Keratinocyte (primary cell): ENCODE data around the gene SEMA4G. TPM values are rescaled to one million over a fixed set of nuclear protein-coding genes. Genes with fewer than 3 reads are reported as not detected.

Experiments used
- DNase-seq: peaks from one replicate; pipeline ENCODE4 v3.0.0-alpha.2; 2011; ENCODE audit warnings: low read depth, missing footprints, low spot score
- FAIRE-seq: peaks from 2 replicates; lab custom pipeline; 2011; peaks lifted over from hg19 to GRCh38; lab: Jason Lieb, UNC
- H2AFZ ChIP-seq: 2 replicates; pipeline ENCODE4 v1.6.0; 2012; ENCODE audit warnings: low read length, control low read depth, inconsistent platforms; ENCODE audit not compliant: control insufficient read depth
- H3K27ac ChIP-seq: 2 replicates; pipeline ENCODE4 v1.5.1; 2011; ENCODE audit warnings: low read length; ENCODE audit not compliant: control insufficient read depth, insufficient read depth
- H3K27me3 ChIP-seq: 3 replicates; pipeline ENCODE4 v1.6.0; 2011; ENCODE audit warnings: low read length; ENCODE audit not compliant: control insufficient read depth, insufficient read depth; ENCODE audit errors: extremely low read depth
- H3K36me3 ChIP-seq, 2 experiments: 2 replicates in 1 of 2; 3 replicates in 1 of 2; pipeline ENCODE4 v1.5.1; 2011; ENCODE audit warnings: low read length in 2 of 2, mild to moderate bottlenecking in 1 of 2; ENCODE audit not compliant: control insufficient read depth in 2 of 2, insufficient read depth in 2 of 2; ENCODE audit errors: extremely low read depth in 1 of 2
- H3K4me1 ChIP-seq: 3 replicates; pipeline ENCODE4 v1.5.1; 2011; ENCODE audit warnings: low read length; ENCODE audit not compliant: control insufficient read depth, insufficient read depth; ENCODE audit errors: extremely low read depth
- H3K4me2 ChIP-seq: 3 replicates; pipeline ENCODE4 v1.6.0; 2011; ENCODE audit warnings: low read depth, low read length; ENCODE audit not compliant: control insufficient read depth, insufficient read depth; ENCODE audit errors: extremely low read depth
- H3K4me3 ChIP-seq, 3 experiments: fragments of 200-600 bp in 1 of 3; sonication (generic) in 1 of 3; 2 replicates in 2 of 3; 3 replicates in 1 of 3; pipeline ENCODE4 v1.5.1; 2011 to 2016; ENCODE audit warnings: low read length in 3 of 3, mild to moderate bottlenecking in 3 of 3, control low read depth in 2 of 3, inconsistent platforms in 1 of 3, low read depth in 1 of 3, mixed read lengths in 1 of 3, mixed run types in 1 of 3, moderate library complexity in 1 of 3; ENCODE audit not compliant: control insufficient read depth in 2 of 3, insufficient read depth in 2 of 3; ENCODE audit errors: extremely low read depth in 1 of 3
- H3K79me2 ChIP-seq: 2 replicates; pipeline ENCODE4 v1.6.0; 2012; ENCODE audit warnings: low read length; ENCODE audit not compliant: control insufficient read depth, insufficient read depth
- H3K9ac ChIP-seq: 3 replicates; pipeline ENCODE4 v1.6.0; 2011; ENCODE audit warnings: low read length; ENCODE audit not compliant: control insufficient read depth, insufficient read depth; ENCODE audit errors: extremely low read depth
- H3K9me1 ChIP-seq: 3 replicates; pipeline ENCODE4 v1.6.0; 2011; ENCODE audit warnings: low read length; ENCODE audit not compliant: control insufficient read depth, insufficient read depth; ENCODE audit errors: extremely low read depth
- H3K9me3 ChIP-seq: 2 replicates; pipeline ENCODE4 v1.5.1; 2012; ENCODE audit warnings: low read depth, low read length; ENCODE audit not compliant: control insufficient read depth
- H4K20me1 ChIP-seq: 3 replicates; pipeline ENCODE4 v1.6.0; 2011; ENCODE audit warnings: low read length; ENCODE audit not compliant: control insufficient read depth, insufficient read depth; ENCODE audit errors: extremely low read depth
- EZH2 ChIP-seq: IDR thresholded peaks from one replicate; pipeline ENCODE4 v1.6.1; 2012; ENCODE audit warnings: inconsistent platforms, mild to moderate bottlenecking, low read length, moderate library complexity
- dilution Hi-C: fragments of 300-500 bp; cut with MboI; formaldehyde crosslinking; loops from one replicate; pipeline ENCODE4 v1.7.0; 2020; ENCODE audit warnings: low sequenced_read_pairs; ENCODE audit not compliant: extremely low pct_ligation_motif_present
- polyA plus RNA-seq, 5 experiments: library from polyadenylated mRNA; depleted of rRNA in 3 of 5; stranded (reverse) in 3 of 5; stranded (forward) in 1 of 5; unstranded in 1 of 5; fragments of >200 nt; gene quantifications; 1 replicate in 1 of 5; 2 replicates in 3 of 5; 3 replicates in 1 of 5; pipeline versions ENCODE4 v1.2.1 to v1.2.3, GENCODE V29; 2011 to 2012; ENCODE audit warnings: missing spikeins in 2 of 5, low read depth in 1 of 5, low replicate concordance in 1 of 5
- TF ChIP-seq, protein P1 (sequence below), 3 experiments: IDR thresholded peaks in 1 of 3; conservative IDR thresholded peaks in 1 of 3; optimal IDR thresholded peaks in 1 of 3; 2 replicates in 2 of 3; 3 replicates in 1 of 3; pipeline versions ENCODE3 to v1.5.1; 2011; ENCODE audit warnings: low read length in 3 of 3, mild to moderate bottlenecking in 3 of 3, moderate library complexity in 2 of 3, control low read depth in 1 of 3, inconsistent platforms in 1 of 3; ENCODE audit not compliant: insufficient read depth in 2 of 3; ENCODE audit errors: extremely low read depth in 1 of 3

Gene SEMA4G
- polyA plus RNA-seq, 1 donor (not counting 4 experiments of a cell fraction or from before 2014, with no cell fraction given) = 1.2 TPM

DNA sequence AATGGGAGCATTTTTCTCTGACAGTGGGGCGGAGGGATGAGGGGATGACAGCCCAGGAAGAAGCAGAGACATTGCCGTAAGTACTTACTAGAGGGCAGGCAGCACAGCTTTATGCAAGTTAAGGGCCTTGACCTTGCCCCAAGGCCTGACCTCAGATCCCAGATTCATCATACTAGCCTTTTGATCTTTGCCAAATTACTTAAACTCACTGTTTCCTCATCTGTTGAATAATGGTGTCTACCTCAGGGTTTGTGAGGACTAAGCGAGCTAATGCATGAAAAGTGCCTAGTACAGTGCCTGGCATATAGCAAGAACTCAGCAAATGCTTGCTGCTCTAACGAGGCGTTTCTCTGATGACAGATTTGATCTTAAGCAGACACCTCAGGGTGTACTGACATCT lies 3.5 kb upstream of the SEMA4G start:
- H3K4me1 ChIP-seq = no peaks in the 10 kb centered on the region
- peaks cover 0 to 10% of the 10 kb centered on the region in 2 experiments for H3K36me3 ChIP-seq
- no peak for FAIRE-seq
- H3K79me2 ChIP-seq = no peaks in the 10 kb centered on the region
- no peaks in the 10 kb centered on the region for H4K20me1 ChIP-seq
- H3K27ac ChIP-seq = no peak overlapping the region
- no peak for DNase-seq
- no peaks in the 10 kb centered on the region for H3K27me3 ChIP-seq
- dilution Hi-C loops = no loop called here
- H3K9ac ChIP-seq = no peak overlapping the region
- H2AFZ ChIP-seq = no peak overlapping the region
- H3K4me2 ChIP-seq = no peak overlapping the region
- H3K4me3 ChIP-seq = no peak overlapping the region
- H3K9me3 ChIP-seq = no peaks in the 10 kb centered on the region
- peaks cover 2% of the 10 kb centered on the region for H3K9me1 ChIP-seq
- TF ChIP-seq EZH2 = no peak
- TF ChIP-seq, protein P1, sequence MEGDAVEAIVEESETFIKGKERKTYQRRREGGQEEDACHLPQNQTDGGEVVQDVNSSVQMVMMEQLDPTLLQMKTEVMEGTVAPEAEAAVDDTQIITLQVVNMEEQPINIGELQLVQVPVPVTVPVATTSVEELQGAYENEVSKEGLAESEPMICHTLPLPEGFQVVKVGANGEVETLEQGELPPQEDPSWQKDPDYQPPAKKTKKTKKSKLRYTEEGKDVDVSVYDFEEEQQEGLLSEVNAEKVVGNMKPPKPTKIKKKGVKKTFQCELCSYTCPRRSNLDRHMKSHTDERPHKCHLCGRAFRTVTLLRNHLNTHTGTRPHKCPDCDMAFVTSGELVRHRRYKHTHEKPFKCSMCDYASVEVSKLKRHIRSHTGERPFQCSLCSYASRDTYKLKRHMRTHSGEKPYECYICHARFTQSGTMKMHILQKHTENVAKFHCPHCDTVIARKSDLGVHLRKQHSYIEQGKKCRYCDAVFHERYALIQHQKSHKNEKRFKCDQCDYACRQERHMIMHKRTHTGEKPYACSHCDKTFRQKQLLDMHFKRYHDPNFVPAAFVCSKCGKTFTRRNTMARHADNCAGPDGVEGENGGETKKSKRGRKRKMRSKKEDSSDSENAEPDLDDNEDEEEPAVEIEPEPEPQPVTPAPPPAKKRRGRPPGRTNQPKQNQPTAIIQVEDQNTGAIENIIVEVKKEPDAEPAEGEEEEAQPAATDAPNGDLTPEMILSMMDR (optimal IDR thresholded peaks at IDR 0.05 in 1 of 3, IDR thresholded peaks at IDR 0.05 in 1 of 3, conservative IDR thresholded peaks at IDR 0.05 in 1 of 3; ENCODE audit: extremely low read depth in 1 of 3, insufficient read depth in 2 of 3, low read length in 3 of 3) = no peak

DNA sequence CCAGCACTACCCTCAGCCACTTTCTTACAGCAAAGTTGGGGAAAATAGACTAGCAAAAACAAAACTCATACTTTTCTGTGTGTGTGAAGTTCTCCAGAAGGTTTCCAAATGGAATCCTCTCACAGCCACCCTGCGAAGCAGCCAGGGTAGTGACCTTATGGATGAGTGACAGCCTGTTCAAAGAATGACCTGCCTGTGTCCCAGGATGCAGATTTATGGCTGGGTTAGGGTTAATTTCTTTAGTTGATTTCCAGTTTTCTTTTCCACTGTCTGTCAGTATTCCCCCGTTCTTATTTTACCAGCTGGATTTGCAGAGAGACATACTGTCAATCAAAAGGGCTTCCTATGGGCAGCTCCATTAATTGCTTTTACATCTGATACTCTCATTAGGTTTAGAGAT lies 2.4 kb upstream of the SEMA4G start:
- Histone ChIP-seq H3K79me2 (no peaks in the 10 kb centered on the region), H3K9me3 (no peaks in the 10 kb centered on the region), H3K4me2 (no peak overlapping the region), H3K4me3 (no peak overlapping the region), H3K9me1 (peaks cover 2% of the 10 kb centered on the region), H3K9ac (no peak overlapping the region), H3K27me3 (no peaks in the 10 kb centered on the region), H3K4me1 (no peaks in the 10 kb centered on the region), H3K36me3 (peaks cover 0 to 10% of the 10 kb centered on the region in 2 experiments), H3K27ac (no peak overlapping the region), H4K20me1 (no peaks in the 10 kb centered on the region), H2AFZ (no peak overlapping the region)
- TF ChIP-seq, protein P1 (optimal IDR thresholded peaks at IDR 0.05 in 1 of 3, IDR thresholded peaks at IDR 0.05 in 1 of 3, conservative IDR thresholded peaks at IDR 0.05 in 1 of 3; ENCODE audit: extremely low read depth in 1 of 3, insufficient read depth in 2 of 3, low read length in 3 of 3) = no peak
- DNase-seq = no peak
- dilution Hi-C loops = no loop called here
- FAIRE-seq = no peak
